ENCODE data around the gene KLK11. TPM values are rescaled to one million over a fixed set of nuclear protein-coding genes. Genes with fewer than 3 reads are reported as not detected.

KLK11 gene
- total RNA-seq, 1 donor from 2014 or later = not detected

DNA sequence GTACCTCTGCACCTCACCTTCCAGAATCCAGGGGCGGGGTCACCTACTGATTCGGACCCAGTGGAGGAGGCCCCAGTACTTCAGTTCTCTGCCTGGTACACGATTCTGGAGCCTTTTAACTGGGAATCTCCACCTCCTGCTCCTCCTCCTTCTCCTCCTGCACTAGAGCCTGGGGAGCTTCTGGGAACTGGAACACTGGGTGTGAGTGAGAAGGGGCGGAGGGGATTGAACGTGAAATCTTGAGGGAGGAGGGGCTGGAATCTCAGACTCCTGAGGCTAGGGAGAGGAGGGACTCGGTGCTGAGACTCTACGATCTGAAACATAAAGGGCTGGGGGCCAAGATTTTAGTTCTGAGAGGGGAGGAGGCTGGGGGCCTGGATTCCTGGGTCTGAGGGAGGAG lies 24.9 kb downstream of the KLK11 start, which contains the start of gene KLK8:
Gene KLK8, minus strand, starts transcription at position 90 of the 400 bp plus-strand sequence. CDS start 437 bp downstream, outside the sequence.
- no peak within 1 kb of the TSS for H3K4me3 Mint-ChIP-seq (ENCODE audit: unreplicated experiment)
- no peak for TF ChIP-seq CTCF (IDR thresholded peaks at IDR 0.05)
- no peaks in the 10 kb centered on the region for H3K27me3 Mint-ChIP-seq (ENCODE audit: unreplicated experiment)
- H3K9me3 Mint-ChIP-seq (ENCODE audit: unreplicated experiment) = peaks cover 5% of the 10 kb centered on the region
- no peak for DNase-seq (ENCODE audit: extremely low spot score, unreplicated experiment)
- H3K27ac Mint-ChIP-seq (ENCODE audit: unreplicated experiment) = no peak within 1 kb of the TSS
- no peaks in the 10 kb centered on the region for H3K36me3 Mint-ChIP-seq (ENCODE audit: unreplicated experiment)
- H3K4me1 Mint-ChIP-seq (ENCODE audit: unreplicated experiment) = no peaks in the 10 kb centered on the region

DNA sequence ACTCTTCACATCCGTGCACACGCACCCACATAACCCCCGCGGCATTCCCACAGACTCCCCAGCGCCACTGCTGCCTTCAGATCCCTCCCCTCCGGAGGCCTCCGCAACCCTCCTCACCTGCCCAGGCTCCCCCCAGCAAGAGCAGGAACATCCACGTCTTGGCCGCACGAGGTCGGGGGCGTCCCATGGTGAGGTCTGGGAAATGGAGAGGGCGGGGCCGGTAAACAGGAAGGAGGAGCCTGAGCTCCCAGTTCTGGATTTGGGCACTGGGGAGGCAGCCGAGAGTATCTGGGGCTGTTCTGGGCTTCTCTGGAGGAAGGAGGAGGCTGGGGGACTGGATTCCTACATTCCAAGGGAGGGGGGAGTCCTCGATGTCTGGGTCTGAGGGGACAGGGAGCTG lies 25.4 kb downstream of the KLK11 start:
- Mint-ChIP-seq H3K4me3 (ENCODE audit: unreplicated experiment) (no peak overlapping the region), H3K27ac (ENCODE audit: unreplicated experiment) (no peak overlapping the region), H3K36me3 (ENCODE audit: unreplicated experiment) (no peaks in the 10 kb centered on the region), H3K4me1 (ENCODE audit: unreplicated experiment) (no peaks in the 10 kb centered on the region), H3K9me3 (ENCODE audit: unreplicated experiment) (peaks cover 5% of the 10 kb centered on the region), H3K27me3 (ENCODE audit: unreplicated experiment) (no peaks in the 10 kb centered on the region)
- no peak for TF ChIP-seq CTCF (IDR thresholded peaks at IDR 0.05)
- DNase-seq (ENCODE audit: extremely low spot score, unreplicated experiment) = no peak

- no peaks in the 10 kb centered on the region for H3K4me1 Mint-ChIP-seq (ENCODE audit: unreplicated experiment)
- no peak for TF ChIP-seq CTCF (IDR thresholded peaks at IDR 0.05)
- H3K36me3 Mint-ChIP-seq (ENCODE audit: unreplicated experiment) = no peaks in the 10 kb centered on the region
- no peak overlapping the region for H3K4me3 Mint-ChIP-seq (ENCODE audit: unreplicated experiment)
- no peak for DNase-seq (ENCODE audit: extremely low spot score, unreplicated experiment)
- H3K27ac Mint-ChIP-seq (ENCODE audit: unreplicated experiment) = no peak overlapping the region
- H3K27me3 Mint-ChIP-seq (ENCODE audit: unreplicated experiment) = no peaks in the 10 kb centered on the region
- H3K9me3 Mint-ChIP-seq (ENCODE audit: unreplicated experiment) = peaks cover 5% of the 10 kb centered on the region
Observed at GRCh38 chr19:51000426-51000825, 26.0 kb downstream of the KLK11 start.

- H3K27ac Mint-ChIP-seq (ENCODE audit: unreplicated experiment) = no peak overlapping the region
- no peak for DNase-seq (ENCODE audit: extremely low spot score, unreplicated experiment)
- TF ChIP-seq CTCF (IDR thresholded peaks at IDR 0.05) = no peak
- peaks cover 9% of the 10 kb centered on the region for H3K9me3 Mint-ChIP-seq (ENCODE audit: unreplicated experiment)
- H3K4me3 Mint-ChIP-seq (ENCODE audit: unreplicated experiment) = no peak overlapping the region
- no peaks in the 10 kb centered on the region for H3K27me3 Mint-ChIP-seq (ENCODE audit: unreplicated experiment)
- H3K36me3 Mint-ChIP-seq (ENCODE audit: unreplicated experiment) = no peaks in the 10 kb centered on the region
- H3K4me1 Mint-ChIP-seq (ENCODE audit: unreplicated experiment) = no peaks in the 10 kb centered on the region
Observed at GRCh38 chr19:50998686-50999085, 27.7 kb downstream of the KLK11 start.

- peaks cover 9% of the 10 kb centered on the region for H3K9me3 Mint-ChIP-seq (ENCODE audit: unreplicated experiment)
- H3K36me3 Mint-ChIP-seq (ENCODE audit: unreplicated experiment) = no peaks in the 10 kb centered on the region
- H3K4me3 Mint-ChIP-seq (ENCODE audit: unreplicated experiment) = no peak overlapping the region
- H3K27ac Mint-ChIP-seq (ENCODE audit: unreplicated experiment) = no peak overlapping the region
- H3K27me3 Mint-ChIP-seq (ENCODE audit: unreplicated experiment) = no peaks in the 10 kb centered on the region
- no peak for TF ChIP-seq CTCF (IDR thresholded peaks at IDR 0.05)
- no peak for DNase-seq (ENCODE audit: extremely low spot score, unreplicated experiment)
- H3K4me1 Mint-ChIP-seq (ENCODE audit: unreplicated experiment) = no peaks in the 10 kb centered on the region
Observed at GRCh38 chr19:50998061-50998460, 28.4 kb downstream of the KLK11 start.

All from osteocyte (in vitro differentiated cells).